Tibial artery (tissue), 4 donors: ENCODE results near the gene ROBO4.
A peak's percentile ranks its signal among the peaks of the same experiment; 100 is the strongest.

ENCODE experiments used
- DNase-seq, 2 donors: peaks; one replicate each; pipeline ENCODE4 v3.0.0-alpha.2; 2019
- H3K27ac ChIP-seq, 2 donors: fragments of 200-600 bp; sonication (generic) in 1 of 2; 1 replicate in 1 of 2; 2 replicates in 1 of 2; pipeline ENCODE4 v1.5.1; 2018 to 2019; ENCODE audit warnings: mild to moderate bottlenecking in 1 of 2
- H3K27me3 ChIP-seq, 2 donors: fragments of 200-600 bp; sonication (generic) in 1 of 2; one replicate each; pipeline versions ENCODE4 v1.5.1 to v1.6.0; 2016 to 2019
- H3K36me3 ChIP-seq, 3 donors: fragments of 200-600 bp; sonication (generic) in 2 of 3; one replicate each; pipeline ENCODE4 v1.5.1; 2016 to 2019; ENCODE audit warnings: mild to moderate bottlenecking in 2 of 3
- H3K4me1 ChIP-seq, 4 donors: fragments of 200-600 bp; sonication (generic) in 2 of 4; 1 replicate in 3 of 4; 2 replicates in 1 of 4; pipeline ENCODE4 v1.5.1; 2016 to 2019
- H3K4me3 ChIP-seq, 2 donors: fragments of 200-600 bp; sonication (generic) in 1 of 2; 1 replicate in 1 of 2; 2 replicates in 1 of 2; pipeline ENCODE4 v1.5.1; 2018 to 2019; ENCODE audit warnings: mild to moderate bottlenecking in 2 of 2
- H3K9me3 ChIP-seq, 3 donors: fragments of 200-600 bp; sonication (generic) in 1 of 3; one replicate each; pipeline ENCODE4 v1.5.1; 2016 to 2019
- intact Hi-C: fragments of 100-400 bp; cut with DNase I; formaldehyde crosslinking; loops from one replicate; pipeline ENCODE4 v1.15.0; 2023; ENCODE audit warnings: low total_unique reads
- TF ChIP-seq, protein P1 (sequence below), 2 experiments: fragments of 200-600 bp in 1 of 2; fragments of 450-650 bp in 1 of 2; IDR thresholded peaks; one replicate each; pipeline ENCODE4 v1.5.1; 2017 to 2019; ENCODE audit warnings: antibody characterized with exemption in 2 of 2, mild to moderate bottlenecking in 1 of 2, moderate library complexity in 1 of 2

Gene ROBO4

DNA sequence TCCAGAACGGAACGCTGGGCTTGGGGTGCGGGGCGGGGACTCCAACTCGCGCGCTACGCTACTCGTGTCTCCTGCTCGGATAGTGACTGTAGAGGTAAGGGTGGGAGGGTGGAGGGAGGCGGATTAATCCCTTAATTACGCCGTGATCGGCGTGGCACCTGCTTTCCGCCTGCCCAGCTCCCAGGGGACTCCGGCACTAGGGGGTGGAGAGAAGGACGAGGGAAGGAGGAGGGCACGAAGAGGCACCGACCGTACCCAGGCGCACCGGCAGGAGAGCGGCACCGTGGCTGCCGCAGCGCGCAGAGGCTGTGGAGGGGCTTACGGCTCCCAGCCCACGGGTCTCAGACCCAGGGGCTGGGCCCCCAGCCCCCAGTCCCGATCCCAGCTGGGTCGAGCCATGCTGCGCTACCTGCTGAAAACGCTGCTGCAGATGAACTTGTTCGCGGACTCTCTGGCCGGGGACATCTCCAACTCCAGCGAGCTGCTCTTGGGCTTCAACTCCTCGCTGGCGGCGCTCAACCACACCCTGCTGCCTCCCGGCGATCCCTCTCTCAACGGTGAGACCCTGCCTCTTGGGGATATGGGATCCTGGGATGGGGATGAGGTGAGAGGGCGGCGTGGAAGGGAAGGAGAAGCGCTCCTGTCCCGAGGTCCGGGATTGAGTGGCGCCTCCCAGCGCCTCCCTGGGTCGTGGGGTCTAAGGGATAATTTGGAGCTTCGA lies 32.3 kb downstream of the ROBO4 start, which contains the start of gene ROBO3:
Gene ROBO3 (plus strand): TSS at position 252 of the 721 bp plus-strand sequence. CDS start 146 bp downstream, at position 398.
- intact Hi-C loops: loop anchor here (5.0 kb wide), 1 partner anchor 198 kb away; no protein-coding TSS in a partner anchor
- DNase-seq: no peak
- Histone ChIP-seq H3K36me3 (no peaks in the 10 kb centered on the region), H3K4me3 (peak within 1 kb of the TSS; percentile 9 to 44), H3K27ac (no peak within 1 kb of the TSS), H3K27me3 (peaks cover 16 to 94% of the 10 kb centered on the region in 2 donors), H3K4me1 (peaks cover 0 to 56% (median 43%) of the 10 kb centered on the region in 4 donors), H3K9me3 (no peaks in the 10 kb centered on the region)
- TF ChIP-seq, protein P1, sequence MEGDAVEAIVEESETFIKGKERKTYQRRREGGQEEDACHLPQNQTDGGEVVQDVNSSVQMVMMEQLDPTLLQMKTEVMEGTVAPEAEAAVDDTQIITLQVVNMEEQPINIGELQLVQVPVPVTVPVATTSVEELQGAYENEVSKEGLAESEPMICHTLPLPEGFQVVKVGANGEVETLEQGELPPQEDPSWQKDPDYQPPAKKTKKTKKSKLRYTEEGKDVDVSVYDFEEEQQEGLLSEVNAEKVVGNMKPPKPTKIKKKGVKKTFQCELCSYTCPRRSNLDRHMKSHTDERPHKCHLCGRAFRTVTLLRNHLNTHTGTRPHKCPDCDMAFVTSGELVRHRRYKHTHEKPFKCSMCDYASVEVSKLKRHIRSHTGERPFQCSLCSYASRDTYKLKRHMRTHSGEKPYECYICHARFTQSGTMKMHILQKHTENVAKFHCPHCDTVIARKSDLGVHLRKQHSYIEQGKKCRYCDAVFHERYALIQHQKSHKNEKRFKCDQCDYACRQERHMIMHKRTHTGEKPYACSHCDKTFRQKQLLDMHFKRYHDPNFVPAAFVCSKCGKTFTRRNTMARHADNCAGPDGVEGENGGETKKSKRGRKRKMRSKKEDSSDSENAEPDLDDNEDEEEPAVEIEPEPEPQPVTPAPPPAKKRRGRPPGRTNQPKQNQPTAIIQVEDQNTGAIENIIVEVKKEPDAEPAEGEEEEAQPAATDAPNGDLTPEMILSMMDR (IDR thresholded peaks at IDR 0.05): no peak

DNA sequence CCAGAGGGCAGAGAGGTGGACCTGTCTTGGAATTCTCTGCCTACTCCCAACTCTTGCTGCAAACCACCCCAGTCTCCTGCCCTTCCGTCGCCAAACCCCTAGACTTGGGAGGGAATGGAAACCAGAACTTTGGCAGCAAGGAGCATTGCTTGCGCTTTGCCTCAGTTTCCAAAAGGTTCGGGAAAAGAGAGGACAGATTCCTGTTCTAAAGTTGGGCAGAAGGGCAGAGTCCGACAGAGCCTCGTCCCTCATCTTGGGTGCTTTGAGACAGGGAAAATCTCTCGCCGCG lies 32.8 kb downstream of the ROBO4 start:
- TF ChIP-seq, protein P1 (IDR thresholded peaks at IDR 0.05): no peak
- Histone ChIP-seq H3K27me3 (peaks cover 16 to 94% of the 10 kb centered on the region in 2 donors), H3K9me3 (no peaks in the 10 kb centered on the region), H3K4me3 (no peak overlapping the region), H3K36me3 (no peaks in the 10 kb centered on the region), H3K4me1 (peaks cover 0 to 56% (median 43%) of the 10 kb centered on the region in 4 donors), H3K27ac (no peak overlapping the region)
- DNase-seq: no peak
- intact Hi-C loops: loop anchor here (5.0 kb wide), 1 partner anchor 198 kb away; no protein-coding TSS in a partner anchor

- H3K27ac ChIP-seq: no peak overlapping the region
- no peak for DNase-seq
- H3K9me3 ChIP-seq: no peaks in the 10 kb centered on the region
- peaks cover 16 to 91% of the 10 kb centered on the region in 2 donors for H3K27me3 ChIP-seq
- no peaks in the 10 kb centered on the region for H3K36me3 ChIP-seq
- H3K4me1 ChIP-seq: peaks cover 0 to 55% (median 43%) of the 10 kb centered on the region in 4 donors
- H3K4me3 ChIP-seq: no peak overlapping the region
- intact Hi-C loops: no loop called here
- TF ChIP-seq, protein P1 (IDR thresholded peaks at IDR 0.05): no peak
These were observed 33.3 kb downstream of the ROBO4 start for GRCh38 chr11:124864176-124864891.

DNA sequence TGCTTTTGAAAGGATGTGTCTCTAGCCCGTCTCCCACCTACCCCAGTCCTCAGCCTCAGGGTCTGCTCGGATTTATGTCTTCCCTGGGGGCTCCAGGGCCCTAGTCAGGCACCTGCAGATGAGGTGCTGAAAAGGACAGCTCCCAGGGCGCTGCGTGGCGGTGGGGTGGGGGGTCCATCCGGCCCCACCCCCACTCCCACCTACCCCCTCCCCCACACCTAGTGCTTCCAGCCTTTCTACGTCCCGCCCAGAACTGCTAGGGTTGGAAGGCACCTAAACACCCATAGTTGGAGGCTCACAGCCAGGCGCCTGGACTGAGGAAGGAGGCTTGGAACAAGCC lies 33.9 kb downstream of the ROBO4 start:
- no peaks in the 10 kb centered on the region for H3K36me3 ChIP-seq
- DNase-seq: no peak
- H3K4me1 ChIP-seq: peaks cover 0 to 50% (median 40%) of the 10 kb centered on the region in 4 donors
- no peak overlapping the region for H3K4me3 ChIP-seq
- intact Hi-C loops: no loop called here
- TF ChIP-seq, protein P1 (IDR thresholded peaks at IDR 0.05): no peak
- H3K9me3 ChIP-seq: no peaks in the 10 kb centered on the region
- peaks cover 16 to 89% of the 10 kb centered on the region in 2 donors for H3K27me3 ChIP-seq
- no peak overlapping the region for H3K27ac ChIP-seq

GRCh38 chr11:124863137-124863825 lies 34.4 kb downstream of the ROBO4 start:
- Histone ChIP-seq H3K36me3 (no peaks in the 10 kb centered on the region), H3K4me3 (peak overlapping the region; percentile 15 to 35), H3K9me3 (no peaks in the 10 kb centered on the region), H3K4me1 (peaks cover 0 to 46% (median 38%) of the 10 kb centered on the region in 4 donors), H3K27me3 (peaks cover 11 to 85% of the 10 kb centered on the region in 2 donors), H3K27ac (no peak overlapping the region)
- TF ChIP-seq, protein P1 (IDR thresholded peaks at IDR 0.05): no peak
- peak in 1 of 2 donors; percentile 47 for DNase-seq
- intact Hi-C loops: no loop called here
